Neural cell (in vitro differentiated cells): ENCODE measurements around the gene TBXA2R. TPM values are rescaled to one million over a fixed set of nuclear protein-coding genes. Genes with fewer than 3 reads are reported as not detected.

Source experiments
- H2AFZ ChIP-seq: fragments of 200-600, 300-800 bp; sonication (generic), shearing (Covaris generic); 2 replicates; pipeline ENCODE4 v1.6.0; 2014; ENCODE audit warnings: low read depth, mild to moderate bottlenecking, antibody characterized with exemption, low read length, moderate library complexity
- H3F3A ChIP-seq: fragments of 200-600 bp; shearing (Covaris generic); 2 replicates; pipeline ENCODE4 v1.6.1; 2016; ENCODE audit warnings: mild to moderate bottlenecking, moderate library complexity, mixed read lengths, antibody characterized with exemption, low read length; ENCODE audit not compliant: insufficient read depth, poor library complexity, severe bottlenecking
- H3K27ac ChIP-seq: fragments of 200-600, 300-800 bp; sonication (generic), shearing (Covaris generic); 2 replicates; pipeline ENCODE4 v1.5.1; 2014; ENCODE audit warnings: mild to moderate bottlenecking, low read length, moderate library complexity
- H3K27me3 ChIP-seq: fragments of 300-800, 200-600 bp; sonication (generic), shearing (Covaris generic); 2 replicates; pipeline ENCODE4 v1.6.0; 2014; ENCODE audit warnings: mild to moderate bottlenecking, low read depth, low read length, moderate library complexity; ENCODE audit not compliant: insufficient read depth
- H3K36me3 ChIP-seq: fragments of 300-800, 200-600 bp; sonication (generic), shearing (Covaris generic); 2 replicates; pipeline ENCODE4 v1.5.1; 2014; ENCODE audit warnings: mild to moderate bottlenecking, antibody characterized with exemption, low read length, moderate library complexity; ENCODE audit not compliant: insufficient read depth
- H3K4me2 ChIP-seq: fragments of 300-800, 200-600 bp; sonication (generic), shearing (Covaris generic); 2 replicates; pipeline ENCODE4 v1.6.0; 2014; ENCODE audit warnings: mild to moderate bottlenecking, low read length
- H3K4me3 ChIP-seq: fragments of 300-800, 200-600 bp; sonication (generic), shearing (Covaris generic); 2 replicates; pipeline ENCODE4 v1.5.1; 2014; ENCODE audit warnings: mild to moderate bottlenecking, low read length, moderate library complexity
- H3K79me2 ChIP-seq: fragments of 200-600 bp; shearing (Covaris generic); replicated peaks from 2 replicates; pipeline ENCODE4 v1.6.0; 2014; ENCODE audit warnings: mild to moderate bottlenecking, low read length, moderate library complexity; ENCODE audit not compliant: insufficient read depth
- H3K9ac ChIP-seq: fragments of 300-800, 200-600 bp; sonication (generic), shearing (Covaris generic); 2 replicates; pipeline ENCODE4 v1.6.1; 2016; ENCODE audit warnings: mild to moderate bottlenecking, low read length, mixed read lengths
- H3K9me2 ChIP-seq: fragments of 200-600 bp; shearing (Covaris generic); 2 replicates; pipeline ENCODE4 v1.6.1; 2016; ENCODE audit warnings: mild to moderate bottlenecking, low read length, mixed read lengths; ENCODE audit not compliant: insufficient read depth
- H3K9me3 ChIP-seq: fragments of 200-600, 300-800 bp; sonication (generic), shearing (Covaris generic); 2 replicates; pipeline ENCODE4 v1.6.1; 2016; ENCODE audit warnings: mild to moderate bottlenecking, mixed run types, low read length, moderate library complexity, mixed read lengths
- H4K20me1 ChIP-seq: fragments of 200-600 bp; shearing (Covaris generic); 2 replicates; pipeline ENCODE4 v1.6.1; 2016; ENCODE audit warnings: mild to moderate bottlenecking, mixed run types; ENCODE audit not compliant: insufficient read depth
- CTCF ChIP-seq: fragments of 450-650 bp; IDR thresholded peaks from 2 replicates; pipeline ENCODE4 v1.5.1; 2014; ENCODE audit warnings: antibody characterized with exemption, mild to moderate bottlenecking, moderate library complexity; ENCODE audit not compliant: poor library complexity, severe bottlenecking
- EP300 ChIP-seq: fragments of 450-650 bp; conservative IDR thresholded peaks from 2 replicates; pipeline ENCODE4 v1.6.1; 2014; ENCODE audit warnings: antibody characterized with exemption, mild to moderate bottlenecking, moderate library complexity; ENCODE audit not compliant: poor library complexity, severe bottlenecking
- EZH2 ChIP-seq: fragments of 200-600, 300-800 bp; shearing (Covaris generic), sonication (generic); IDR thresholded peaks from 2 replicates; pipeline ENCODE4 v1.6.1; 2014; ENCODE audit warnings: antibody characterized with exemption, low read length, borderline replicate concordance, mild to moderate bottlenecking; ENCODE audit not compliant: insufficient read depth, poor library complexity, severe bottlenecking
- MXI1 ChIP-seq: fragments of 450-650 bp; conservative IDR thresholded peaks from 2 replicates; pipeline ENCODE4 v1.6.1; 2014; ENCODE audit warnings: antibody characterized with exemption, mild to moderate bottlenecking; ENCODE audit not compliant: poor library complexity, severe bottlenecking
- POLR2AphosphoS5 ChIP-seq: IDR thresholded peaks from 2 replicates; pipeline ENCODE4 v1.6.1; 2012
- RAD21 ChIP-seq: fragments of 450-650 bp; conservative IDR thresholded peaks from 2 replicates; pipeline ENCODE4 v1.6.1; 2014; ENCODE audit warnings: antibody characterized with exemption, mild to moderate bottlenecking, moderate library complexity
- SMC3 ChIP-seq: fragments of 450-650 bp; conservative IDR thresholded peaks from 2 replicates; pipeline ENCODE4 v1.6.1; 2014; ENCODE audit warnings: antibody characterized with exemption, mild to moderate bottlenecking, moderate library complexity; ENCODE audit not compliant: poor library complexity
- TAF1 ChIP-seq: IDR thresholded peaks from 2 replicates; pipeline ENCODE4 v1.6.1; 2012; ENCODE audit warnings: low read depth
- polyA plus RNA-seq: library from polyadenylated mRNA; depleted of rRNA; stranded (reverse); fragments of >200 nt; gene quantifications from 2 replicates; pipeline ENCODE4 v1.2.3, GENCODE V29; 2014
- TF ChIP-seq, protein P1 (sequence below): IDR thresholded peaks from 2 replicates; pipeline ENCODE4 v1.6.1; 2012; ENCODE audit warnings: borderline replicate concordance

TBXA2R gene
- polyA plus RNA-seq, 1 donor from 2014 or later: not detected

DNA sequence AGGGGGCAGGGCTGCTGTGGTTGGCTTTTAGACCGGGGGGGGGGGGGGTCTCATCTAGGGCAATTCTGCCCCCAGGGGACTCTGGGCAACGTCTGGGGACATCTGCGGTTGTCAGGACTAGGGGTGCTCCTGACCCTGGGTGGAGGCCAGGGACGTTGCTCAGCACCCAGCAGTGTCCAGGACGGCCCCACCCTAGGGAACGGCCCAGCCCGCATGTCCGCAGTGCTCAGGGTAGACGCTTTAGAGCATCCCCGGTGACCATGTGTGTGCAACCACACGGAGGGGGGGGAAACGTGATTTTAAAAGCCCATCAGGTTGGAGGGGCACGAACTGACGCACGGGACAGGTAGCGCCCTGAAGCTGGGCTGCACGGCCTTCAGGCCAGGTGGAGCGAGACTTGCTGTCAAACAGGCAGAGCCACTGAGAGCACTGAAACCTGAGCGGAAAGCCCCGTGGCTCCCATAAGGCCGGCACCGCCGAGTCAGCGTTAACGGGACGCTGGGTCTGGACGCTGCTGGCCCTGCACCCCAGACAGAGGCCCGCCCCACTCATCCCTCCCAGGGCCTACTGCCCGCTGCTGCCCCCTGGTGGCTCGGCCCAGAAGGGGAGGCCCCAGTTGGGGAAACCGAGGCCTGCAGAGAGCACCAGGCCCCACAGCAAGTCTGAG is 11.6 kb upstream of the TBXA2R start:
- Histone ChIP-seq H3K4me2 (no peak overlapping the region), H4K20me1 (no peaks in the 10 kb centered on the region), H3K9me2 (no peaks in the 10 kb centered on the region), H2AFZ (no peak overlapping the region), H3K9me3 (no peaks in the 10 kb centered on the region), H3F3A (no peaks in the 10 kb centered on the region), H3K27me3 (no peaks in the 10 kb centered on the region), H3K27ac (no peak overlapping the region), H3K9ac (no peak overlapping the region), H3K4me3 (no peak overlapping the region), H3K79me2 (no peaks in the 10 kb centered on the region), H3K36me3 (no peaks in the 10 kb centered on the region)
- TF ChIP-seq TAF1 (no peak), RAD21 (peak; percentile 58), SMC3 (peak; percentile 75), EZH2 (no peak), CTCF (peak; percentile 69), POLR2AphosphoS5 (no peak)

- Histone ChIP-seq H2AFZ (no peak overlapping the region), H3K9me3 (no peaks in the 10 kb centered on the region), H3K36me3 (no peaks in the 10 kb centered on the region), H3K79me2 (no peaks in the 10 kb centered on the region), H4K20me1 (no peaks in the 10 kb centered on the region), H3F3A (no peaks in the 10 kb centered on the region), H3K9ac (no peak overlapping the region), H3K4me3 (no peak overlapping the region), H3K9me2 (no peaks in the 10 kb centered on the region), H3K4me2 (no peak overlapping the region), H3K27ac (no peak overlapping the region), H3K27me3 (no peaks in the 10 kb centered on the region)
- no peak for TF ChIP-seq POLR2AphosphoS5
- TF ChIP-seq SMC3: no peak
- no peak for TF ChIP-seq TAF1
- TF ChIP-seq CTCF: no peak
- no peak for TF ChIP-seq EZH2
- no peak for TF ChIP-seq RAD21
- no peak for TF ChIP-seq EP300
- no peak for TF ChIP-seq MXI1
- TF ChIP-seq, protein P1, sequence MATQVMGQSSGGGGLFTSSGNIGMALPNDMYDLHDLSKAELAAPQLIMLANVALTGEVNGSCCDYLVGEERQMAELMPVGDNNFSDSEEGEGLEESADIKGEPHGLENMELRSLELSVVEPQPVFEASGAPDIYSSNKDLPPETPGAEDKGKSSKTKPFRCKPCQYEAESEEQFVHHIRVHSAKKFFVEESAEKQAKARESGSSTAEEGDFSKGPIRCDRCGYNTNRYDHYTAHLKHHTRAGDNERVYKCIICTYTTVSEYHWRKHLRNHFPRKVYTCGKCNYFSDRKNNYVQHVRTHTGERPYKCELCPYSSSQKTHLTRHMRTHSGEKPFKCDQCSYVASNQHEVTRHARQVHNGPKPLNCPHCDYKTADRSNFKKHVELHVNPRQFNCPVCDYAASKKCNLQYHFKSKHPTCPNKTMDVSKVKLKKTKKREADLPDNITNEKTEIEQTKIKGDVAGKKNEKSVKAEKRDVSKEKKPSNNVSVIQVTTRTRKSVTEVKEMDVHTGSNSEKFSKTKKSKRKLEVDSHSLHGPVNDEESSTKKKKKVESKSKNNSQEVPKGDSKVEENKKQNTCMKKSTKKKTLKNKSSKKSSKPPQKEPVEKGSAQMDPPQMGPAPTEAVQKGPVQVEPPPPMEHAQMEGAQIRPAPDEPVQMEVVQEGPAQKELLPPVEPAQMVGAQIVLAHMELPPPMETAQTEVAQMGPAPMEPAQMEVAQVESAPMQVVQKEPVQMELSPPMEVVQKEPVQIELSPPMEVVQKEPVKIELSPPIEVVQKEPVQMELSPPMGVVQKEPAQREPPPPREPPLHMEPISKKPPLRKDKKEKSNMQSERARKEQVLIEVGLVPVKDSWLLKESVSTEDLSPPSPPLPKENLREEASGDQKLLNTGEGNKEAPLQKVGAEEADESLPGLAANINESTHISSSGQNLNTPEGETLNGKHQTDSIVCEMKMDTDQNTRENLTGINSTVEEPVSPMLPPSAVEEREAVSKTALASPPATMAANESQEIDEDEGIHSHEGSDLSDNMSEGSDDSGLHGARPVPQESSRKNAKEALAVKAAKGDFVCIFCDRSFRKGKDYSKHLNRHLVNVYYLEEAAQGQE: no peak
Observed at GRCh38 chr19:3617463-3617862, 10.8 kb upstream of the TBXA2R start.
